Measurements from ENCODE around the gene DENND1B. TPM values are rescaled to one million over a fixed set of nuclear protein-coding genes. Genes with fewer than 3 reads are reported as not detected.

DENND1B gene
- total RNA-seq, 1 experiment from 2014 or later, result 20.9 TPM

DNA sequence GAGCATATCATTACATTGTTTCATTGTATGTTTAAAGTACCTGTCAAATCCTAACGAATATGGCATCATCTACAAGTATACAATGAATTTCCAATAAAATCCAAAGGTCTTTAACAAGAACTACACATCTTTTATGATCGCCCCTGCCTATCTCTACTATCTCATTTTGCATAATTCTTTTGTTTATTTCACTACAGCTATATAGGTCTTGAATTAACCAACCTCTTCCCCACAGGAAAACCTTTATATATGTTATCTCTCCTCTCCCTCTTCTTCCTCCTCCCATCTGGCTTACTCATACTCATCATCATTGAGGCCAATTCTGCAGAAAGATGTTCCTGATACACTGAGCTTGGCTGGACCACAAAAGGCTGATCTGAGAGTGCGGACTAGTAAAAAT lies 175.5 kb downstream of the DENND1B start:
- DNase-seq (ENCODE audit: unreplicated experiment), result no peak
- no TSS peak for BruUV-seq (replicated peaks)
- CTCF ChIA-PET, result interaction anchor here (1.2 to 1.9 kb wide), 5 partner anchors 15 to 1086 kb away, joined by 4 to 8 read pairs (median 5); no protein-coding TSS in a partner anchor
- TF ChIP-seq, protein P1, sequence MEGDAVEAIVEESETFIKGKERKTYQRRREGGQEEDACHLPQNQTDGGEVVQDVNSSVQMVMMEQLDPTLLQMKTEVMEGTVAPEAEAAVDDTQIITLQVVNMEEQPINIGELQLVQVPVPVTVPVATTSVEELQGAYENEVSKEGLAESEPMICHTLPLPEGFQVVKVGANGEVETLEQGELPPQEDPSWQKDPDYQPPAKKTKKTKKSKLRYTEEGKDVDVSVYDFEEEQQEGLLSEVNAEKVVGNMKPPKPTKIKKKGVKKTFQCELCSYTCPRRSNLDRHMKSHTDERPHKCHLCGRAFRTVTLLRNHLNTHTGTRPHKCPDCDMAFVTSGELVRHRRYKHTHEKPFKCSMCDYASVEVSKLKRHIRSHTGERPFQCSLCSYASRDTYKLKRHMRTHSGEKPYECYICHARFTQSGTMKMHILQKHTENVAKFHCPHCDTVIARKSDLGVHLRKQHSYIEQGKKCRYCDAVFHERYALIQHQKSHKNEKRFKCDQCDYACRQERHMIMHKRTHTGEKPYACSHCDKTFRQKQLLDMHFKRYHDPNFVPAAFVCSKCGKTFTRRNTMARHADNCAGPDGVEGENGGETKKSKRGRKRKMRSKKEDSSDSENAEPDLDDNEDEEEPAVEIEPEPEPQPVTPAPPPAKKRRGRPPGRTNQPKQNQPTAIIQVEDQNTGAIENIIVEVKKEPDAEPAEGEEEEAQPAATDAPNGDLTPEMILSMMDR (IDR thresholded peaks at IDR 0.05; ENCODE audit: unreplicated experiment), result no peak
- no peaks in the 10 kb centered on the region for H3K4me1 Mint-ChIP-seq (ENCODE audit: insufficient read depth, unreplicated experiment)
- POLR2A ChIA-PET, result no interaction called here
- no peaks in the 10 kb centered on the region for H3K27me3 Mint-ChIP-seq (ENCODE audit: insufficient read depth, unreplicated experiment)
- no peaks in the 10 kb centered on the region for H3K36me3 Mint-ChIP-seq (ENCODE audit: insufficient read depth, unreplicated experiment)
- no peak overlapping the region for H3K4me3 Mint-ChIP-seq (ENCODE audit: unreplicated experiment)
- intact Hi-C loops (cut with micrococcal nuclease), result no loop called here
- no peaks in the 10 kb centered on the region for H3K9me3 Mint-ChIP-seq (ENCODE audit: unreplicated experiment)
- no peak overlapping the region for H3K27ac Mint-ChIP-seq (ENCODE audit: low read depth, unreplicated experiment)

DNA sequence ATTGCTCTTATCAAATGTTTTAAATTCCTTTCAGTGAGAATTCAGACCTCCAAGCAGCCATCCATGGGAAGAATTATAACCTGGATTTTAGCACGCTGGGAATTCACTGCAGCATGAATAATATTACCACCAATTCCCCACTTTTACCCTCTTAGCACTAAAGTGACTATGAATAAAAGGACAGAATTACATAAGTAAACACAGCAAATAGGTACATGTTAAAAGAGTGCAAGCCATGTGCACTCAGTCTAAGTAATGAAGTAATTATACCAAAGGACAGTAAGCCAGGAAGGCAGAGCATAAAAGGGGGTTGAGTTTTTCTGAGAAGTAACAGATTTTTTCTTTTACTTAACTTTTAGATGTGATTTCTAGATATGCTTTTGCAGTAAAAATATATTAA lies 176.3 kb downstream of the DENND1B start:
- ChIA-PET CTCF (interaction anchor here (0.6 kb wide), 1 partner anchor 366 kb away, joined by 3 read pairs; no protein-coding TSS in a partner anchor), POLR2A (no interaction called here)
- Mint-ChIP-seq H3K36me3 (ENCODE audit: insufficient read depth, unreplicated experiment) (no peaks in the 10 kb centered on the region), H3K27ac (ENCODE audit: low read depth, unreplicated experiment) (no peak overlapping the region), H3K27me3 (ENCODE audit: insufficient read depth, unreplicated experiment) (no peaks in the 10 kb centered on the region), H3K4me3 (ENCODE audit: unreplicated experiment) (no peak overlapping the region), H3K4me1 (ENCODE audit: insufficient read depth, unreplicated experiment) (no peaks in the 10 kb centered on the region), H3K9me3 (ENCODE audit: unreplicated experiment) (no peaks in the 10 kb centered on the region)
- TF ChIP-seq, protein P1 (IDR thresholded peaks at IDR 0.05; ENCODE audit: unreplicated experiment), result no peak
- intact Hi-C loops (cut with micrococcal nuclease), result no loop called here
- no peak for DNase-seq (ENCODE audit: unreplicated experiment)
- no TSS peak for BruUV-seq (replicated peaks)

DNA sequence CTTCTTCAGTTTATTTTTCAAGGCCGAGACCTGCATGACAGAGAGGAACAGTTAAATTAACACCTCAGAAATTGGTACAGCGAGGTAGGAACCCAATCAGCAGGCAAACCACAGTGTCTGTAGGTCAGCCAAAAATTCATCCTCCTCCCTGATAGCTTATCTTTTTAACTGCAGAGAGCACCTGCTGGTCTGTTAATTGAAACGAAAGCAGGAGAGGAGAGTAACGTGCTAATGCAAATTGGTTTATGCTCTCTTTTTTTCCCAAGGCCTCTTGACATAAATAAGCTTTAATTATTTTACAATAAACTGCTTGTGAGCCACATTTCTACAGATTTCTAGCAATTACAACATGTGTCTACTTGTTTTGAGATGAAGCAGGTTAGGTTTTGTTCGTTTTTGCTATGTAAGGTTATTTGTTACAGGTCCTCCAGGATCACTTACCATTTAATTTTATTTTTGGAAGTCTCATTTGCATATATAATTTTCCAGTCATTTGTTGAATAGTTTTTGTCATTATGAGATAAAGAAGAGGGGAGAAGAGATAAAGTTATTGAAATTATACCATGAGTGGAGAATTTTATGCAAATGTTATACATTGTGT lies 179.9 kb downstream of the DENND1B start:
- ChIA-PET POLR2A (interaction anchor here (0.6 to 0.7 kb wide), 2 partner anchors 17 to 300 kb away, joined by 3 read pairs; no protein-coding TSS in a partner anchor), CTCF (interaction anchor here (0.6 to 0.7 kb wide), 2 partner anchors 59 to 273 kb away, joined by 3 read pairs; no protein-coding TSS in a partner anchor)
- Mint-ChIP-seq H3K27me3 (ENCODE audit: insufficient read depth, unreplicated experiment) (no peaks in the 10 kb centered on the region), H3K4me3 (ENCODE audit: unreplicated experiment) (no peak overlapping the region), H3K27ac (ENCODE audit: low read depth, unreplicated experiment) (no peak overlapping the region), H3K9me3 (ENCODE audit: unreplicated experiment) (no peaks in the 10 kb centered on the region), H3K36me3 (ENCODE audit: insufficient read depth, unreplicated experiment) (no peaks in the 10 kb centered on the region), H3K4me1 (ENCODE audit: insufficient read depth, unreplicated experiment) (no peaks in the 10 kb centered on the region)
- BruUV-seq (replicated peaks), result no TSS peak
- TF ChIP-seq, protein P1 (IDR thresholded peaks at IDR 0.05; ENCODE audit: unreplicated experiment), result no peak
- no peak for DNase-seq (ENCODE audit: unreplicated experiment)
- intact Hi-C loops (cut with micrococcal nuclease), result no loop called here

DNA sequence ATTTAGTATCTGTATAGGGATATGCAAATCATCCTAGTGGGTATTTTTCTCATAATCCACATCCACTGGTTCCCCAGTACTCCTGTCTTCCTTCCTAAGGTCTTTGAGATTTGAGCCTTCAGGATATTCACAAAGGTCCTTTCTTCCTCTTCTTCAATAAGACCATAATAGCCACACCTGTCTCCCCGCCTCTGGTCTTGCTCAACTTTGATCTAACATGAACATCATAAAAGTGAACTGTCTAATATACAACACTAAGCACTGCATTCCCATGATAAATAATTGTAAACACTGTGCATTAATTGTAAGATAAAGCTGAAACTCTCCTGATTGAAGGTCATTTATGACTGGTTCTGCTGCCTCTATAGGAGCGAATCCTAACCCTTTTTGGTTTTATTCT lies 184.6 kb downstream of the DENND1B start:
- no peaks in the 10 kb centered on the region for H3K27me3 Mint-ChIP-seq (ENCODE audit: insufficient read depth, unreplicated experiment)
- TF ChIP-seq, protein P1 (IDR thresholded peaks at IDR 0.05; ENCODE audit: unreplicated experiment), result no peak
- H3K27ac Mint-ChIP-seq (ENCODE audit: low read depth, unreplicated experiment), result no peak overlapping the region
- POLR2A ChIA-PET, result interaction anchor here (0.6 to 0.7 kb wide), 2 partner anchors 8 to 1013 kb away, joined by 3 to 5 read pairs; no protein-coding TSS in a partner anchor
- no peak overlapping the region for H3K4me3 Mint-ChIP-seq (ENCODE audit: unreplicated experiment)
- intact Hi-C loops (cut with micrococcal nuclease), result no loop called here
- BruUV-seq (replicated peaks), result no TSS peak
- H3K36me3 Mint-ChIP-seq (ENCODE audit: insufficient read depth, unreplicated experiment), result peaks cover 9% of the 10 kb centered on the region
- no peaks in the 10 kb centered on the region for H3K4me1 Mint-ChIP-seq (ENCODE audit: insufficient read depth, unreplicated experiment)
- DNase-seq (ENCODE audit: unreplicated experiment), result no peak
- CTCF ChIA-PET, result interaction anchor here (0.5 to 0.8 kb wide), 2 partner anchors 69 to 1277 kb away, joined by 3 to 4 read pairs; no protein-coding TSS in a partner anchor
- H3K9me3 Mint-ChIP-seq (ENCODE audit: unreplicated experiment), result no peaks in the 10 kb centered on the region
